Stimulated activated effector memory CD8-positive, alpha-beta T cell treated with anti-CD3 and anti-CD28 coated beads, Interleukin-12 subunit alpha, Interleukin-12 subunit beta, amount 100 ng/mL, for 72 hours (primary cell): ENCODE results near the gene LRP8.

Source experiments
- ATAC-seq: fragments of 150-1000 bp; cut with Tn5 transposase; 2 replicates; pipeline ENCODE4 v1.10.0; 2021
- DNase-seq, 2 donors: peaks; one replicate each; pipeline ENCODE4 v3.0.0; 2021 to 2022; ENCODE audit warnings: low spot score in 2 of 2
- H3K27ac Mint-ChIP-seq: one replicate; pipeline ENCODE4 v1.8.0; 2022; ENCODE audit warnings: mild to moderate bottlenecking, mixed read lengths
- H3K36me3 Mint-ChIP-seq: one replicate; pipeline ENCODE4 v1.8.0; 2022; ENCODE audit warnings: mild to moderate bottlenecking, mixed read lengths
- H3K4me1 Mint-ChIP-seq: one replicate; pipeline ENCODE4 v1.8.0; 2022; ENCODE audit warnings: mixed read lengths
- H3K4me3 Mint-ChIP-seq: one replicate; pipeline ENCODE4 v1.8.0; 2022; ENCODE audit warnings: mild to moderate bottlenecking, mixed read lengths
- H3K9me3 Mint-ChIP-seq: one replicate; pipeline ENCODE4 v1.8.0; 2022; ENCODE audit warnings: mixed read lengths

LRP8 gene

DNA sequence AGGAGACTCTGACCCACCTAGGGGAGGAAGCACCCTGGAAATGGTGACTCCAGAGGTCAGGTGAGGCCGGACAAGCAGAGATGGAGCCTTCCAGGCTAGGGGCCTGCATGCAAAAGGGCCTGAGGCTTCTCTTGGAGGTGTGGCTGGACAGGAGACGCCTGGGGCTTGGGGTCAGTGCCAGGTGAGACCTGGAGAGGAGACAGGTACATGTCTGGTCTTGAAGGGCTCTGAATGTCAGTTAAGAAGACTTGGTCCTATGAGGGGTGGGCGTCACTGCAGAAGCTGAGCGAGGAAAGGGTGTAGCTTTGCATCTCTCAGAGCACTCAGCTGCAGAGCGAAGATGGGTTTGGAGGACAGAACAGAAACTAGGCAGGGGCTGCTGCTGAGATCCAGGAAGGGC lies 14.3 kb downstream of the LRP8 start:
- Mint-ChIP-seq H3K9me3 (no peaks in the 10 kb centered on the region), H3K4me3 (no peak overlapping the region), H3K4me1 (peaks cover 37% of the 10 kb centered on the region), H3K36me3 (peaks cover 68% of the 10 kb centered on the region), H3K27ac (peak overlapping the region; percentile 88)
- DNase-seq (no peak), ATAC-seq (no peak)

DNA sequence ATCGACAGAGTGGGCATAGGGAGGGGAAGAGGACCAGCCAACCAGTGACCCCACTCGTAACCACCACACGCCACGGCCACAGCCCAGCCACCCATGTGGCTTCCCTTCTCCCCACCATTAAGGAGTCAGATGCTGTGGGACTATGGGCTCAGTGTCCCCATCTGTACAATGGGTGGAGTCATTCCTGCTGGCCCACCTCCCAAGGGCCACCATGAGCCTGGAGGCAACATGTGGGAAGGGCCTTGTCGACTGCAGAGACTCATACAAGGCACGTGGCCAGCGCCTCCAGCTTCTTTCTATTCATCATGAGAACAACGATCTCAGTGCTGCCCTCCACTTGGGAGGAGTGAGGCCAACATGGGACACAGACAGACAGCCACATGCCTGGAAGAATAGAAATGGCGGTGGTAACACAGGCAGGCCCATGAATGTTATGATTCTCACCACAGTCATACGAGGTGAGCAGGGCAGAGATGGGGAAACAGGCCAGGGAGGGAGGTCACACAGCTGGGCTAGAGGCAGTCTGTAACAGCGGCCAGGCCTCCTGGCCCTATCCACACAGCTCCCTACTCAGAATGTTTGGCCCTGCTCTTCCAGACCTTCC lies 16.1 kb downstream of the LRP8 start:
- Mint-ChIP-seq H3K9me3 (no peaks in the 10 kb centered on the region), H3K36me3 (peaks cover 53% of the 10 kb centered on the region), H3K4me1 (peaks cover 42% of the 10 kb centered on the region), H3K27ac (peak overlapping the region; percentile 84), H3K4me3 (no peak overlapping the region)
- ATAC-seq (no peak), DNase-seq (no peak)

DNA sequence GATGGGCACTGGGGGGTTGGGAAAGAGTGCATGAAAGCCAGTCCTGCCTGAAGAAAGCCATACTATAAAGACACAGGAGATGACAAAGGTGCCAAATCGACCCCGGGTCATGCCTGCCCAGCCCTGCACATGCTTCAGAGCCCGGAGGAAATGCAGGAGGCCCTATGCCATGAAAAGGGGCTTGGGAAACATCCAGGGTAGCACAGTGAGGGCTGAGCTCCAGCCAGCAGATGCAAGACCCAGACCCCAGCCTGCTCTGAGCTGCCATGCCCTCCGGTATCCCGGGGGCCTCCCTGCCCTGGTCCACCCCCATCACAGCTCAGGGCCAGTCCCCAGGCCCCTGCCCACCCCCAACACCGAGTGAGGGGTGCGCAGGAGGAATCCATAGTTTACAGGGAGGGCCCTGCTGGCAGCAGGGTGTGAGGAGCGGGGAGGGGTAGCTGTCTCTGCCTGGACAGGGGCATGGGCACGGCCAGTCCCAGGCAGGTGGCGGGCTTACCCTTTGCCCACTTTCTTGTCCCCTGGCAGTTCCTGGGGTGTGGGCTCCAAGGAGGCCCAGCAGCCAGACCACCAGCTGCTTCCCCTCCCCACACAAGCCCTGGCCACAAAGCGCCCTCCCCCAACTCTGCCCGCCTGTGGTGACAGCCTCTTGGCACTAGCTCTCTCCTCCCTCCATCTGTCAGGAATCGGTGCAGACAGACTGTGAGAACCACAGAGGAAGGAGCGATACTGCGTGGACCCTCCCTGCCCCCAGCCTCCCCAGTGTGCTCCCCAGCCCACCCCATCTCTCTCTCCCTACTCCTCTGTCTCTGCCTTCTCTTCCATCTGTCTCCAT lies 16.8 kb downstream of the LRP8 start:
- no peaks in the 10 kb centered on the region for H3K9me3 Mint-ChIP-seq
- no peak for ATAC-seq

DNA sequence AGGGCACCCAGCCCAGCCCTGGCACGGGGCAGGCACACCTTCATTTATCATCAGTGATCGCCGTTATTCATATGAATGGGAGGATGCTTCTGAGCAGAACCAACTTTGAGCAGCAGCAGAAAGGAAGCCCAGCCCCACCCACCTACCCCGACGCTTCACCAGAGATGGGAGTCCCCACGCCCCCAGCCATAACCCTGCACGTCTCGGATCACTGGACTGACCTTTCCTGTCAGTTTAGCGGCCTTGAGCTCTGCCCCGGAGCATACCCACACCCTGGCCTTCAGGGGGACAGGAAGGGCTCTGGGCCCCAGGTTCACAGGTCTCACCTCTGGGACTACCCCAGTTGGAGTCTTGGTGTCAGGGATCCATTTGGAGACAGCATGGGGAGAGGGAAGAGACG lies 18.1 kb downstream of the LRP8 start:
- DNase-seq: no peak
- Mint-ChIP-seq H3K36me3 (peaks cover 47% of the 10 kb centered on the region), H3K27ac (peak overlapping the region; percentile 86), H3K9me3 (no peaks in the 10 kb centered on the region), H3K4me1 (peaks cover 48% of the 10 kb centered on the region), H3K4me3 (no peak overlapping the region)
- no peak for ATAC-seq

More for the DNA sequence above, 16.8 kb downstream of the LRP8 start:
- H3K36me3 Mint-ChIP-seq: peaks cover 53% of the 10 kb centered on the region
- H3K4me1 Mint-ChIP-seq: peaks cover 49% of the 10 kb centered on the region
- no peak overlapping the region for H3K4me3 Mint-ChIP-seq
- peak overlapping the region; percentile 86 for H3K27ac Mint-ChIP-seq
- no peak for DNase-seq

DNA sequence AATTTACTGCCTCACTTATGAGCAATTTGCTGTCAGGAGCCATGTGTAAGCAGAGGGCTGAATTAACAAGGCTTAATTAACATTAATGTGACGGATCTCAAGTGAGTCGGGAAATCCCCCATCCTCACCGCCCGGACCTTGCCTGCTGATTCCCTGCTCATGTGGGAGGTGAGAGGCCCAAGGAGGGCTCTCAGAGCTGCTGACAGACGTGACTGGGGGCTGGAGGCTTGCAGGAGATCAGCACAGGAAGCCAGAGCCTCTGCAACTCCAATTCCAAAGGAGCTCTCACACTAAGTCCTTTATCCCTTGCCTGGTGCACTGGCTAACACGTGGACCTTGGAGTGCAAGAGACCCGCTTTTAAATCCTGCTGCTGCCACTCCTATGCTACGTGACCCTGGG lies 19.4 kb downstream of the LRP8 start:
- Mint-ChIP-seq H3K9me3 (no peaks in the 10 kb centered on the region), H3K27ac (no peak overlapping the region), H3K4me1 (peaks cover 44% of the 10 kb centered on the region), H3K4me3 (no peak overlapping the region), H3K36me3 (peaks cover 36% of the 10 kb centered on the region)
- ATAC-seq: no peak
- no peak for DNase-seq

DNA sequence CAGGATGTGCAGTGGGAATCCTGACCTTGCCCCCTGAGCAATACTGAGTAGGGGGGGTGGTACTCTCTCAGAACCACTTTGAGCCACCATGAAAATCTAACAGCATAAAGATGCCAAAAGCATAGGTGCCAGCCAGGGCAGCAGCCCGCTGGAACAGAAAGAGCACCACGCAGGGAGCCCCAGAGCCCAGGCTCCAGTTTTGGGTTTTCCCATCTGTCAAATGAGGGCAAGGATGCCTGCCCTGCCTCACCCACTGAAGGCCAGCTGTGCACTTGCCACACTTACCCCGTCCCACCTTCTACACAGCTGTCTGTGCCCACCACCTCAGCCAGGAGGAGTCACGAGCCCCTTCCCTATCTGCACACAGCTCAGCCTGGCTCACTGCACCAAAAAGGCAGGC lies 20.8 kb downstream of the LRP8 start:
- Mint-ChIP-seq H3K4me3 (no peak overlapping the region), H3K36me3 (peaks cover 23% of the 10 kb centered on the region), H3K4me1 (peaks cover 43% of the 10 kb centered on the region), H3K9me3 (no peaks in the 10 kb centered on the region), H3K27ac (peak overlapping the region; percentile 64)
- DNase-seq (no peak), ATAC-seq (no peak)

DNA sequence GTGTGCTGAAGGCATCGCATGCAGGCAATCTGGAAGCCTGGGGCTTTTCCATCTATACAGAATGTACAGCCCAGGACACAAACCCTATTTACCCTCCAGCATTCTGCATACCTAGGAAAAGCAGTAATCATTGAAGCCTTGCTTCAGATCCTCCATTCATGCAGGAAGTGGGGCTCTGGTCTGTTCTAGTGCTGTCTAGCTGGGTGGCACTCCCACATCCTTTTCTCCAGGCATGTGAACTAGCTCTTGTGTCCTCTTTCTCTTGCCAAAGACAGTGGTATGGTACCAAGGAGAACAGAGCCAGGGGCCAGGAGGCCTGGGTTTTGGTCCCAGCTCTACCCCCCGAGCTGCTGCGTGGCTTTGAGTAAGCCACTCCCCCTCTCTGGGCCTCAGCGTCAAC lies 21.7 kb downstream of the LRP8 start:
- H3K36me3 Mint-ChIP-seq: peaks cover 14% of the 10 kb centered on the region
- H3K27ac Mint-ChIP-seq: peak overlapping the region; percentile 64
- ATAC-seq (no peak), DNase-seq (no peak)
- H3K4me3 Mint-ChIP-seq: no peak overlapping the region
- no peaks in the 10 kb centered on the region for H3K9me3 Mint-ChIP-seq
- H3K4me1 Mint-ChIP-seq: peaks cover 35% of the 10 kb centered on the region

DNA sequence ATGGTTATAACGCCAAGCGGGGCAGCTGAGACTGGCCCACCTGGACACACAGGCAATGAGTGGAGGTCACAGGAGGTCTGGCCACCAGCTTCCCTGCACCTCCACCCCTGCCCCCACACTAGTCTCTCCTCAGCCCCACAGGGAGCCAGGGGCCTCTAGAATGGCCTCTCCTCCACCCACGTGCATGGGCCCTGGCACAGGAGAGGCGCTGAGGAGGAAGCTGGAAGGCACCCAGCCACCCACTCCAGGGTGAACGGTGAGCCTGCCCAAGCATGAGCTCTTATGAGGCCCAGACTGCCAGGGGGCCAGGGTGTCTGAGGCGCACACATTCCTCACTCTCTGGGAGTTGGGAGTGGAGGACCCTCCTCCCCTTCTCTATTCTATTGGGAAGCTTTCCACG lies 22.2 kb downstream of the LRP8 start:
- peak overlapping the region; percentile 64 for H3K27ac Mint-ChIP-seq
- DNase-seq: no peak
- H3K36me3 Mint-ChIP-seq: peaks cover 14% of the 10 kb centered on the region
- ATAC-seq: no peak
- H3K9me3 Mint-ChIP-seq: no peaks in the 10 kb centered on the region
- H3K4me1 Mint-ChIP-seq: peaks cover 34% of the 10 kb centered on the region
- no peak overlapping the region for H3K4me3 Mint-ChIP-seq

DNA sequence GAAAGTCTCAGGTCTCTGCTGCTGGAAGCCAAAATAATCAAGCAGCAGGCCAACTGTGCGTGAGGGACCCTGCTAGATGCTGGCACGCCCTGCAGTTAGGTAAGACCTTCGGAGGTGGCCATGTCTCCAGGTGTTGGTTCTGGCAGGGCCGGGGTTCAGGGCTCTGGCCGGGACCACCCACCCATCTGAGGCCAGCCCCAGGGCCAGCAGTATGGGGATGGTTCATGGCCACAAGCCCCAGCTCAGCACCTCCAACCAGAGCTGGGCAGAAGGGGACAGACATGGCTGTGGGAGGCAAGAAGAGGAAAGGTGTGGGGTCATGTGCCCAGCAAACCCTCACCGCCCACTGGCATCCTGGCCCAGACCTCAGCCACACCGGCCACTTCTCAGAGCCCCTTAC lies 23.3 kb downstream of the LRP8 start:
- Mint-ChIP-seq H3K27ac (no peak overlapping the region), H3K9me3 (no peaks in the 10 kb centered on the region), H3K36me3 (peaks cover 14% of the 10 kb centered on the region), H3K4me3 (no peak overlapping the region), H3K4me1 (peaks cover 35% of the 10 kb centered on the region)
- ATAC-seq (no peak), DNase-seq (no peak)

DNA sequence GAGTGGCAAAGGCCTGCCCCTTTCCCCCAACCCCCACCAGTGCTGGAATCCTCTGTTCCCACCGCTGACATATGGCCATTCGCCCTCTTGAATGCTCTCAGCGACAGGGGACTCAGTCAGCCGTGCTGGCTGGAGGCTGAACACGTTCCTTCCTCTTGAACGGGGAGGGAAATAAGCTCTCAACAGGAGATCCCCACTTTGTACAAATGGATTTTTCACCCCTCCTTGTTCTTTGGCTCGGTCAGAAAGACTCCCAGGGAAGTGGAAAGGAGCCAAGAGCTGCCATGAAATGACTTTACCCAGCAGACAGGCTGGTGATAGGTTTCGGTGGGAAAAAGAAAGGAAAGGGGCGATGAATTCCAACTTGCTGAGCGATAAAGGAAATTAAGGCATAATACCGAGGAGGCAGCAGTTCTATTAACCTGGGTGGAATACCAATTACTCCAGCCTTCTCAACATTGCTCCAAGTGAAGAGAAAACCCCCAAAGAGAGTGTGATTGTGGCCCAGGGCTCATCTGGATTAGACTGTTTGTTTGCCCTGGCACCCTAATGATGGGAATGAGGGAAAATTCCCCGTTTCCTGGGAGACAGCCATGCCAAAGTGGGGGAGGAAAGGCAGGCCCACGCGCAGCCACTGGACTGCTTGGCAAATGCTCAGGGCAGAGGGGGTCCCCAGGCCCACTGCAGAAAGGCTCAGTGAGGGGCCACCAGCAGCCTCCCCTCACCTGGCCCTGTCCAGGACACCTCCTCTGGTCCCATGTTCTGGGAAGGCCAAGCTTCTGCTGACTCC lies 23.9 kb downstream of the LRP8 start:
- H3K4me1 Mint-ChIP-seq: peaks cover 35% of the 10 kb centered on the region
- ATAC-seq (no peak), DNase-seq (no peak)
- H3K27ac Mint-ChIP-seq: peak overlapping the region; percentile 49
- no peak overlapping the region for H3K4me3 Mint-ChIP-seq
- peaks cover 10% of the 10 kb centered on the region for H3K36me3 Mint-ChIP-seq
- H3K9me3 Mint-ChIP-seq: no peaks in the 10 kb centered on the region

DNA sequence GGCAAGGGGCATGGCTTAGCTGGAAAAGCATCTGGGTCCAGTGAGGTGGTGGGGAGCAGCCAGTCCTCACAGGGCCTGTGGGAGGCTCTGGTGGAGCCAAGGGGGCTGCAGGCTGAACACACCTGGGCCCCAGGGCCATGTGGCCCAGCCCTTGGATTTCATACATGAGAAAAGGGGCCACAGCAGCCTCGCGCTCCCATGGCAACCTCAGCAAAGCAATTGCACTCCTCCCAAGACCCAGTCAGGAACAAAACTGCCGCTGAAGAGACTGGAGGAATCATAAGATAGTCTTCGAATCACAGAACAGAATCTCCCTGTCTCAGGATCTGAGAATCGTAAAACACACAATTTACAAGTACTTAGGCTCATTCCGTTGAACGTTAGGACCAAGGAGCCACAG lies 24.6 kb downstream of the LRP8 start:
- peaks cover 28% of the 10 kb centered on the region for H3K4me1 Mint-ChIP-seq
- H3K36me3 Mint-ChIP-seq: peaks cover 6% of the 10 kb centered on the region
- no peak for ATAC-seq
- H3K4me3 Mint-ChIP-seq: no peak overlapping the region
- no peak for DNase-seq
- H3K27ac Mint-ChIP-seq: peak overlapping the region; percentile 49
- no peaks in the 10 kb centered on the region for H3K9me3 Mint-ChIP-seq

DNA sequence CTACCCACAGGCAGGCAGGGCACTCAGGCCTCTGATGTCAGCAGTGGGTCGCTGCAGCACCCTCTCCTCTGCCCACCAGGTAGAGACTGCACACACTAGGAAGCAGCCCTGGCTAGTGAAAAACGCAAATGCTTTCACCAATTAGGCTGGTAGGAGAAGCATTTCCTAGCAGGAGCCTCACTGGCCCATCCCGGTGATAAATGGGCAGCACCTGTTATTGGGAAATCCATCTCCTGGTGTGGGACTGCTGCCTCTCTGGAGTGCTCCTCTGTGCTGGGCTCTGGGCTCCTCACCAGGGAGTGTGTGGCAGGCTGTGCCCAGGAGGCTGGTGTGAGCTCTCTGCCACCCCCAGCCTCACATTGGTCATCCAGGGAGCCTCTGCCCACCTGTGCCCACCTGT lies 28.6 kb downstream of the LRP8 start:
- H3K36me3 Mint-ChIP-seq: peaks cover 5% of the 10 kb centered on the region
- DNase-seq: no peak
- peaks cover 24% of the 10 kb centered on the region for H3K4me1 Mint-ChIP-seq
- H3K4me3 Mint-ChIP-seq: no peak overlapping the region
- H3K27ac Mint-ChIP-seq: no peak overlapping the region
- no peaks in the 10 kb centered on the region for H3K9me3 Mint-ChIP-seq
- ATAC-seq: no peak

DNA sequence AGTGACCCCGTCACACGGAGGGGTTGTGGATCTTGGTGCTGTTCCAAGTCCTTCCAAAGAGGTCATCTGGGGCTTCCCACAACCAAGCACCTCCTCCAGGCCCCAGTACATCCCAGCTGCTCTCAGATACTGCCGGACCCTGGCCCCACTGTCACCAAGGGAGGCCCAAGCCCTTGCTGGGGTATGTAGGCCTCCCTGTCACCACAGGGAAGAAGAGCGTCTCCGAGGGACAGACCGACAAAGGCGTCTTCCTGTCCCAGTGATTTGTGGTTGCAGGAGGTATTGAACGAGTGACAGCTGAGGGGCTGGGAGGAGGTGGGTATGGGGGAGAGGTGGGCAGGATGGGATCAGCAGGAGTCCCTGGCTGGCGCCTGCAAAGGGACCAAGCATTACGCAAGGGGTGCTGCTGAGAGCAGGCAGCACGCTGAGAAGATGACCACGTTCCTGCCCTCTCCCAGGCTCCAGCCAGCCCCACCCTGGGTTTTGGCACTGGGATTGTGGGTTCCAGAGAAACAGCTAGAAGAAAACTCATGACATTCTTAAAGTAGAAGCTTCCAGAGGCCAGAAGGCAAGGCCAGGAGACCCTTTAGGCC lies 29.7 kb downstream of the LRP8 start:
- H3K9me3 Mint-ChIP-seq: no peaks in the 10 kb centered on the region
- H3K36me3 Mint-ChIP-seq: peaks cover 5% of the 10 kb centered on the region
- DNase-seq (no peak), ATAC-seq (no peak)
- peaks cover 35% of the 10 kb centered on the region for H3K4me1 Mint-ChIP-seq
- H3K4me3 Mint-ChIP-seq: no peak overlapping the region
- peak overlapping the region; percentile 75 for H3K27ac Mint-ChIP-seq

DNA sequence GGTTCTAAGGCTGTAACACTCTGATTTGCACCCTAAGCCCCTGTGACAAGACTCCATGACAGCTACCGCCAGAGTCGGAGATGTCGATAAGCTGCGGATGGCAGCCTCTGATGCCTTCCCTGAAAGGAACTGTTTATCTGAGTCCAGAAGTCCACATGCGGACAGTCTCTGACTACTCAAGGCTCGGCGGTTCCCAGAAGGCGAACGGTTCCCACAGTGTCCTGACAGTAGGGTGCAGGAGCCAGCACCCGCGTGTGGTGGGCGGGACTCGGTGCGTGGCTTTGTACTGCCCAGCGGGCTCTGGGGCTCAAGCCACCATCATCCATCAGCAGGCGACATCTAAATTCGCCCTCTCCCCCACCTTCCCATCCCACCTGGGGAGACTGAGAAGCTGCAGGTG lies 30.7 kb downstream of the LRP8 start:
- ATAC-seq (no peak), DNase-seq (no peak)
- peak overlapping the region; percentile 75 for H3K27ac Mint-ChIP-seq
- peaks cover 5% of the 10 kb centered on the region for H3K36me3 Mint-ChIP-seq
- H3K4me1 Mint-ChIP-seq: peaks cover 41% of the 10 kb centered on the region
- H3K9me3 Mint-ChIP-seq: no peaks in the 10 kb centered on the region
- H3K4me3 Mint-ChIP-seq: no peak overlapping the region

DNA sequence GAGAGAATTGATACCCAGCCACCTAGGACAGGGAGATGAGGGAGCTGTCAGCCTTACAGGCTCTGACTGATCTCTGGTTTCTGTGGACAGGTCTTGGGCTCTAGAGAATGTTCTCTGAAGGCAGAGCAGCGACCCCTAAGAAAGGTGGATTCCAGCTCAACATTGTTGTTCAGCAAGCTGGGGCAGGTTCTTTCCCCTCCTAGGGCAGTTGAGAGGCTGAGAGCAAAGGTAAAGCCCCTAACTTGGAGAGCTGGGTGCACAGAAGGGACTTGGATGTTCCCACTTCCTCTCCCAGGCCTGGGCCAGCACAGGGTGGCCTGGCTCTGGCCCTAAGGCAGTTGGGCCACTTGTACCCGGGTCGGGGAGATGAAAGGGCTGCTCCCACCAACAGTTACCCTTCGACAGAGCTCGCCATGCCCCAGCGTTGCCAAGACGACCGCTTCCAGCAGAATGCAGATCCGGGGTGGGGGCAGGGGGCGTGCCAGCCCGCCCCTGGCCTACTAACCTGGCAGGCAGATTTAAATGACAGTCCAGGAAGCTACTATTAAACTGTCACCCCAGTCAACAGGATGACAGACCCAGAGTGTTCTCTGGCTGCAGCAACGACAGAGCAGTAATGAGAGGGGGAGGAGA lies 31.6 kb downstream of the LRP8 start:
- ATAC-seq: no peak
- Mint-ChIP-seq H3K36me3 (peaks cover 5% of the 10 kb centered on the region), H3K27ac (peak overlapping the region; percentile 81), H3K4me3 (no peak overlapping the region), H3K4me1 (peaks cover 46% of the 10 kb centered on the region), H3K9me3 (no peaks in the 10 kb centered on the region)
- no peak for DNase-seq
